HG02973 (cell line): ENCODE results near the gene ULK3.

Experiments used
- ATAC-seq: cut with Tn5 transposase; IDR thresholded peaks from one replicate; pipeline ENCODE4 v1.9.1; 2021; ENCODE audit warnings: moderate library complexity; ENCODE audit not compliant: unreplicated experiment

The ULK3 gene

DNA sequence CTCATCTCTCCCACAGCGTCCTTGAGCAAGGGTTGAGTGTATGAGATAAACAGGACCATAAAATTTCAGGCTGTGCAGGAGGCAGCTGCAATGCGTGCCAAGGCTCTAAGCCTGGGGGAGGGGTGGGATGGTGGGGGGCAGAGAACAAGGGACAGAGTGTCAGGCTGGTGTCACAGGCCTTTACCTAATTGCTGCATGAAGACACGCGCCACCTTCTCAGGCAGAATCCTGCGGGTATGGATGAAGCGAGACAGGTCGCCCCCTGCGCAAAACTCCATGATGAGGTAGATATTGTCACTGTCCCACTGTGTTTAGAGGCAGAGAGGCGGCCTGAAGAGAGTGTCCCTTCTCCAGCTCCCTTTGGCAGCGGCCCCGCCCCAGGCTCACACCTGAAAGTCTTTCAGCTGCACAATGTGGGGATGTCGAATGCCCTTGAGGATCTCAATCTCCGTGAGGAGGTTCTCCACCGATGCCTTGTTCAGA lies 1.0 kb downstream of the ULK3 start:
- no peak for ATAC-seq

DNA sequence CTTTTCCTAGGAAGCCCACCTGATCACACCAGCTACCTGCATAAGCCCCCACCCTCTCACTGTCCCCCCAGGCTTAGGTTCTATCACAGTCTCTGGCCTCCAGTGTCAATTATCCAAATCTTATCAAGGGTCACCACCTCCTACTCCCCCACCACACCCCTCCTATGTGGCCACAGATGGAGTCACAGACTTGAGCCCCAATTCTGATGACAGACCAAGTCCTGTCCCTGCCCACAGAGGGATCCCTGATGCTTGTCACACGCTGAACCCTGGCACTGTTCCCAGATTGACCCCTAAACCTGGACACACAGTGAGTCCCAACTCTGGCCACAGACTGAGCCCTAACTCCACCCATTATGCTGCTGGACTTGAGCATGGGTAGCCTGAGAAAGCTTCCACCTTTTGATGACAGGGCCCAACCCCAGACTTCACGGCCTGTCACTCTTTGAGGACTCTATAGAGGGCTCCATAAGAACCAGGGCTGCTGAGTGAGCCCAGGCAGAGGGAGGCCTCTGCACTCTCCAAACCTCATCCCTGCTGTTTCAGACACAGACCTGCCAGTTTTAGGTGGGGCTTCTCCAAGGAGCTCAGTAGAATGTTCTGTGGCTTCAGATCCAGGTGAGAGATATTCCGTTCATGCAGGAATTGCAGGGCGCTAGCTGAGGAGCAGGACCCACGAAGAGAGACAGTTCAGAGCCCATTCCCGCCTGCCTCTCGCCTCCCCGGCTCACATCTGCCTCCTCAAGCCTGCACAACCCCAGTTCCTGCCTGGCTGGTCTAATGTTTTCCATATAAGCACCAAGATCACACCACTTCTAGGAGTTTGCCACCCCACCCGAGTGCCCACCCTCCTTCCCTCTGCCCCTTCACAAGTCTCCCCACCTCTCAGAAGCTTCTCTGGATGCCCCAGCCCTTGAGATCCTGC lies 1.8 kb downstream of the ULK3 start:
- no peak for ATAC-seq

DNA sequence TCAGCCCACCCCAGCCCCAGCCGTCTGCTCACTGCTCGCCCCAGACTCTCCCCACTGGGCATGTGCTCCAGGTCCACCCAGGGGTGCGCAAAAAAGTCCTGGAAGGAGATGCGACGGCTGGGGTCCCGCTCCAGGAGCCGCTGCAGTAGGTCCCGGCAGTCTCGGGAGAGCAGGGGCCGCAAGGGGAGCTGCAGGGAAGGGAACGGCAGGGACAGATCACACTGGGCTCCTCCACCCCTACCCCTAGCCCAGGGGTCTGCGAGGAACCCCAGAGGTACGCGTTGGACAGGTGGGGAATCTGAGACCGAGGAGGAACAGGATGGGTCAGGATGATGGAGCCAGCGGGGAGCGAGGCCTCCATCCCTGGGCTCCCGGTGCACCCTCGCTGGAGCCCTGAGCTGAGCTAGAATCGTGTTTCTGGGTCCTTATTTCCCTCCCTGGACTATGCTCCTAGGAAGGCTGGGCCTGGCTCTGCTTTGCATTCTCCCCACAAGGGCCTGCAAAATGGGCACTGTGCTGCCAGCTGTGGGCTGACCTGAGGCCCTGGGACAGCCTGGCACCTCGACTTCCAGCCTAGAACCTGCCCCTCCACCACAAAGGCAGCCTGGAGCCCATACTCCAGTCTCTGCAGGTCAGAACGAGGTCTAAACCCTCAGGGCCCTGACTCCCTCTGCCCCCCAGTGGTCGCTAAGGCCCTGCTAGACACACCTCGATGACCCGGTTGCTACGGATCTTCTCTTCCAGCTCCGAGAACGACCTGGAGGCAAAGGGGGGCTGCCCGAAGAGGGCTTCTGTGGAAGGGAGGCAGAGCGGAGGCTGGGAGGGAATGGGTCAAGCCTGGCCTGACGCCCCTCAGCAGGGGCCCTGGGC lies 3.2 kb downstream of the ULK3 start:
- ATAC-seq, result no peak

DNA sequence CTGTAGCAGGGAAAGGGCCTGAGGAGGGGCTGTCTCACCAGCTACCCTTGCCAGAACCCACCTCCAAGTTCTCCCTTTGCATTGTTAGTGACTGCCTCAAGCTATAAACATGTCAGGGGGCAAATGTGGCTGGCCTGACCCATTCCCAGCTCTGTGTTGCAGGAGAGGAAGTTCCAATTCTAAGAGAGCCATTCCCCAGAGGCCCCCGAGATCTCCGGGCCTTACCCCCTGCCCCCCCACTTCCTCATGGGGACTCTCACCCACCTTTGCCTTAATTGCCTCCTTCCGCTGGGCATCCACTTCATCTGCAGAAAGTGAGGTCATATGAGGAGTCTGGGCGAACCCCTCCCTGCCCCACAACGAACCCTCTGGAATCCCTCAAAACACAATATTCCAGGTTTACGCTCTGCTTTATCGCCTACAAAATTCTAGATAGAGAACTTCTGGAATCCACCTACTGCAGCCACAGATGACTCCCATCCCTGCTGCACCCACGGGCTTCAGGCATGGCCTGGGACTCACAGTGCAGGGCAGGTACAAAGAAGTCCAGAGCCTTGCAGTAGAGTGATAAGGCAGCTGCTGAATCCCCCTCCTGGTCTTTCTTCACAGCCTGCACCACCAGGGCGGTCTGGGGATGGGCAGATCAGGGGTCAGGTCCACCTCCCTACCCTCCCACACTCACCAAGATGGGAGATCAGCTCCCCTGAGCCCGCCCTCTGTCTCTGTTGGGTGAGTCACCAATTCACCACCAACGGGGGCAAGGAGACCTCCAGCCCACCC lies 4.0 kb downstream of the ULK3 start:
- ATAC-seq, result no peak

DNA sequence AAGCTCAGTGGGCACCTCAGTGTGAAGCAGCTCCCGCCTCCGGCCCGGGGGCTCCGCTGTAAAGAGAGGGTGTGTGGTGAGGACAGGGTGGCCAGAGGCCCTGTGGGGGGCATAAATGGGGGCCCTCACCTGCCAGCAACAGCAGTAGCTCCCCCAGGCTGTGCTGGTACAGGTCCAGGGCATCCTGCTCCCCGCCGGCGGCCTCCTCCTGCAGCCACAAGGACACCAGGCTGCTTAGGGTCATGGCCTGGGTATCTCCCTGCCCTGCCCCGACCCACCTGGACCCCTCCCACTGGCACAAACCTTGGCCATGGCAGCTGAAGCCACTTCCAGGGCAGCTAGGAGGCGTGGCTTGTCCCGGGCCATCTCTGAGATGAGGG lies 4.8 kb downstream of the ULK3 start:
- ATAC-seq, result no peak

DNA sequence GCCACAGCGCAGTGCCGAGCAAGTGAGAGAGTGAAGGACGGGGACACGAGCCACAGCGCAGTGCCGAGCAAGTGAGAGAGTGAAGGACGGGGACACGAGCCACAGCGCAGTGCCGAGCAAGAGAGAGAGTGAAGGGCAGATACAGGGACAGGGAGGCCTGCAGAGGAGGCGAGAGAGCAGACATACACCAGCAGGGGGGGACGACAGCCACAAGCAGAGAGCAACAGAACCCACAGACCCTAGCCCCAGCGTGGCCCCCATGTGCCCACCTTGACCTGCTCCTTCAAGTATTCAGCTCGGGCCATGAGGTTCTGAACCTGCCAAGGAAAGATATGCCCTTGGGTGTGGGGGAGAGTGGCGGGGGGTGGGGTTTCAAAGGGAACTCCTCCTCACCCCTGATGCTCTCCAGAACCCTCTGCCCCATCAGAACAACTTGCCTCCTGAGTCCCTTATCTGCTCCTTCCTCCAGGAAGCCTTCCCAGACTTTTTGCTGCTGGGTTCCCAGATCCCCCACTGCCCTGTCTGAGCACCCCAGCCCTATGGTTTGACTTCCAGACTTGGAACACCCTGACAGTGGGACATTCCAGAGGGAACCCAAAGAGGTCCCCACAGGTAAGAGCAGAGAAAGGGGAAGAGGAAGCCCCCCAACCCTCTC lies 5.3 kb downstream of the ULK3 start:
- ATAC-seq, result no peak

DNA sequence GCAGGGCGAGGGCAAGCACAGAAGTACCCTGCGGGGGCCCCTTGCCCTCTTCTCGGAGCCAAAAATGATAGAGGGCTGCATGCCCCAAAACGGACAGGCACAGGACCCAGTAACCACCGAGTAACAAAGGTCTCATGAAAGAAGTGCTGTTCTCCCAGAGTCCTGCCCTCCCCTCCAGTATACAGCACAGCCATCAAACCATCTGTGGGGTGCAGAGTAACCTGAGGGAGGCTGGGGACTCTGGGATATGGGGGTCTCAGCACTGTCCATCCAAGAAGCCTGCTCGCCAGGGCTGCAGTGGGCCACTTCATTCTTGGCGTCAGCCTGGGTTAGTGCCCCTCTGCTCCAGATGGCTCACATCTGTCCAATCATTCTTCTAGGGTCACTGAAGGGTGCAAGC lies 6.1 kb downstream of the ULK3 start:
- no peak for ATAC-seq

DNA sequence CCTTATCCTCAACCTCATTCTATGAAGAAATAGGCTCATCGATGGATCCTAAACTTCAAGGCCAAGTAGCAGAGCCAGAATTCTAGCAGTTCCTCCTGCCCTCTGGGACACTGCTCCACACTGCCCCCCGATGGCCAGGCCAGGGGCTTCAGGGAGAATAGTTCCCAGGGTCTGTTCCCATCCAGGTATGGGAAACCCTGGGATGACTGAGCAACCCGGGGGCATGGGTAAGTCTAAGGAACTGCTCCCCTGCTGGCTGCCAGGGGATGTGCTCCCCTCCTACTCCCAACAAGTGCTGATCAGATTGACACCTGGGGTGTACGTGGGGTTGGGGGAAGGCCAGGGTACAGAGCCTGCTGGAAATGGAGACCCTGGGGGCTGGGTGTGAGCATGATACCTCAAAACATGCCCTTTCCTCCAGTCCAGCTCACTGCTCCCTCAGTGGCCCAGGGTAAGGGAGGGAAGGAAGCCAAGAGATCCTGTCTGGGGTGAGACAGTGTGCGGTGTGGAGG lies 7.6 kb downstream of the ULK3 start:
- no peak for ATAC-seq

DNA sequence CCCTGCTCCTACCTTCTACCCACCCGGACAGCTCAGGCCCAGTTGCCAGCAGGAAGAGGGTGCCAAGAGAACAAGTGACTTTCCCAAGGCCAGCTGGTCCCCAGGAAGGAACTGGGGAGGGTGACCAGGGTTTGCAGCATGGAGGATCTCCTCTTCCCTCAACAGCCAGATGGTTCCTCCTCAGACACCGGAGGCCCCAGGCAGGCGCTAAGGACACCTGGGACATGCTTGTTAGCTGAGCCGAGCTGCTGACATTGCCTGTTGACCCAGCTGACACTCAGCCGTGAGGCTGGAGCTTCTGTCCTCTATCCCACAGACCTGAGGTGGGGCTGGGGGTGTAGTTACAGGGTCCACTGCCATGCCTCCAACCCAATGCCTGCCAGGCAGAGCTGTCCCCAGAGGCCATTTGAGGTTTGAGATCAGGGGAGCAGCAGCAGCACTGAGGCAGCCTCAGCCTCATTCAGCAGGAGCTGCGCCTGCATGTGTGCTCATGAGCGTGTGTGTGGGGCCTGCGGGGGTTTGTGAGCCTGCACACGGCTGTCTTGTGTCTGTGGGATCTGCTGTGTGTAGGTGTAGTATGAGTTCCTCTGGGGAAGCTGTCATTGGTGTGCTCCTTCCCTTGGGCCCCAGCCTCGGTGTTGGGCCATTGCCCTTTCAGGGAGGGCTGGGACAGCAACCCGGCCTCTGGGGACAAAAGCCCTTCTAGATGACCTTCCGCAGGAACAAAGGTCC lies 9.4 kb downstream of the ULK3 start:
- ATAC-seq, result no peak

DNA sequence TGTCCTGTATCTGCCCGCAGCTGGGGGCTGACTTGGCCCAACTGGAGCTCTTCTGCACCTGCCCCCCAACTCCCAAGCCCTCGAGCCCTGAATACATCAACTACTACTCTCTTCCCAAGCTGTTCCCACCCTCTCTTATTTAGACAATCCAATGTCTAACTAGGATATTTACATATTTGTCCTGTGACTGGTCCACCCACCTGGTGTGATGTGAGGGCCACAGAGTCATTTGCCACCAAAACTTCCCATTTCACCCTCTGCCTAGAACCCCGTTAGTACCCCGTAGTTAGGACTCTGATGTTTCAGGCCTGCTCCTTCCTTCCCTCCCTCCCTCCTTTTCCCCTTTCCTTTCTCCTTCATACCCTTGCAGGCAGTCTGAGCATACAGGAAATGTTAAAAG lies 10.1 kb downstream of the ULK3 start:
- ATAC-seq, result no peak

DNA sequence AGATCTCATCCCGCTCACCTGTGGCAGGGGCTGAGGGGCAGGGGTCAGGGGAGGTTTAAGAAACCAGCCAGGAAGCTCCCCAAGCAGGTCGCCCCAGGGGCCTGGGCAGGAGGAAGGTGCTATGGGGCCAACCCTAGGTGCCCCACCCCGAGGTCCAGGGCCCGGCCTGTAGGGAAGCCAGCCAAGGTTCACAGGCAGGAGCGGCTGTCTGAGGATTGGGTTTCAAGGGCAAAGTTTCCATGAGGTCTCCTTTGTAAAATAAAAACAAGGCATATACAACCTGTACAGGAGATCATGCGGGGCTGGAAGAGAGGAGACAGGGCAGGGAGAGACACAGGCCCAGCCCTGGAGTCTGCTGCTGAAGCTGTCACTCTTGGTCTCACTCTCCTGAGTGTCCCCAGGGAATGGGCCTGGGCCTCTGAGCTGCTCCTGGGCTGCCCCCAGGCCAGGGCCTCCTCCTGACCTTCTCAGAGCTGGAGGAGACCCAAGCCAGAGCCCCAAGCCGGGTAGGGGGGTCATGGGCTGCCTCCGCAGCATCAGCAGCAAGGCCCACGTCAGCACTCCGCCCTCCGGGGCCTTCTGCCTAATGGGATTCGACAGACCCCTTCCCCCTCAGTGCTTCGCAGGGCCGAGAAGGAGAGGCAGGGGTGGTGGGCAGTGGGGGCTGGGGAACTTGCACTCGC lies 11.0 kb downstream of the ULK3 start:
- no peak for ATAC-seq

DNA sequence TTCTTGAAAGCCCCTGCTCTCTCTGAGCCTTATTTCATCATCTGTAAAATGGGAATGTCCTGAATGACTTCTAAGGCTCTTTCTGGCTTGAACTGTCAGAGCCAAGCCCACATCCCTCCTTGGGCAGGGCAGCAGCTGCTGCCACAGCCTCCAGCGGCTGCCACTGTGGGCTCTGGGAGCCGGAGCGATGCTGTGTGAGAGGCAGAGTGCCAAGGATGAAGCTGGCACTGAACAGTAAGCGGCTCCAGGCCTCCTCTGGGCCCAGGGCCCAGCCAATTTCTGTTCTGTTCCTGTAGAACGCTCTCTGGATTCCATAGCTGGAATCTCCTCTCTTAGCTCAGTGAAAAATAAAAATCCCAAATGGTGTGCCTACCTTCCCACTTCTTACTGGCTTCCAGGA lies 12.1 kb downstream of the ULK3 start:
- ATAC-seq, result no peak

DNA sequence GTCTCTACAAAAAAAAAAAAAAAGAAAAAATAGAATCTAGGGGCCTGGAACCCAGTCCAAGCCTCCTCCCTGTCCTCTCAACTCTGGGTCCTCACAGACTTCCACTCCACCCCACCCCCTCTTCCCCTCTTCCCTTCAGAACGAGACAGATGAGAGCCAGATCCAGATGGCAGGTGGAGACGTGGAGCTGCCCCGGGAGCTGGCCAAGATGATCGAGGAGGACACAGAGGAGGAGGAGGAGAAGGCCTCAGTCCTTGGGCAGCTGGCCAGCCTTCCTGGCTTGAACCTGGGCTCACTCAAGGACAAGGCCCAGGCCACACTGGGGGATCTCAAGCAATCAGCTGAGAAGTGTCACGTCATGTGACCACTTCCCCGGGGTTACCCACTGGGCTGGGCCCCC lies 13.0 kb downstream of the ULK3 start:
- ATAC-seq, result no peak

DNA sequence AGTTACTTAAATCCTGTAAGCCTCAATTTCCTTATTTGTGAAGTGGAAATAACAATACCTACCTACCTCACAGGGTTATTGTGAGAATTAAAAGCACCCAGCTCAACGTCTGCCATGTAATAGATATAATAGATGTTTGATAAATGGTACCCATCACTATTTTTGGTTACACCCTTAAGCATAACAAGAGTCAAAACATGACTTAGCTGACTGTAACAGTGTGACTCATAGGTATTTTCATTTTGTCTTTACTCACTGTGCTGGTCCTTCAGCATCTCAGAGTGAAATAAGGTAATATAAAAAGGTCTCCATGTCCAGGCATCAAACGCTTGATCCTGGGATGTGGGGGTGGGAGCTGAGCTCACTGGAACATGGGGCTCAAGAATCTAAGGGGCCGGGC lies 13.5 kb downstream of the ULK3 start:
- no peak for ATAC-seq

DNA sequence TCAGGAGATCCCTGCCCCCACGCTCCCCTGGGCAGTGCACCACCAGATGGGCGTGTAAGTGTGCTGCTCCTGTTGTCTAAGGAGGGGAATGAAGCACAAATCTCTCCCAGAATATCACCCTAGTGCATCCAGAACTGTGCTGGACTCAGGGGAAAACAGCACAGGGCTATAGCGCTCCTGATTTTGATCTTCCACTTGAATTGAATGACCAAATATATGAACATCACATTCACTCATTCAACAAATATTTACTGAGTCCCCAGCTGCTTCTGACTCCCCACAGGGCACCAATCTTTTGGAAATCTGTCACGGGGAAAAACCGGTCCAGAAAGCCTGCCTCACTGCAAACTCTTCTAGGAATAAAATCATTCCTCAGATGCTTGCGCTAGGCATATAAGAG lies 14.1 kb downstream of the ULK3 start:
- ATAC-seq, result no peak

DNA sequence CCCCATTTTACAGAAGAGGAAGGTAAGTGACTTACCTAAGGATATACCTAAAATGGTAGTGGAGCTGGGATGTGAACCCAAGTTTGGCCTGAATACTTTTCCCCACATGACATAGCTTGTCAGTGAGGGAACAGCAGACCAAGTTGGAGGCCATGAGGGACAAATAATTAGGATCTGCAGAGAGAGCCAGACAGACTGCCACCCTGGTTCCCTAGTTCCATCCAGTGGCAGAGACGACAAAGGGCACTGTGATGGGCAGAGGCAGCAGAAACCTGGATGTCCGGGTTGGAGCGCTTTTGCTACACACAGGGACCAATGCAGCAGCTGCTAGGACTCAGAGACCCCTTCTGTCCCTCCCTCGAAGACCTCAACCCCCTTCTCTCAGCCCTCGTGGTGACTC lies 15.3 kb downstream of the ULK3 start:
- ATAC-seq, result no peak

DNA sequence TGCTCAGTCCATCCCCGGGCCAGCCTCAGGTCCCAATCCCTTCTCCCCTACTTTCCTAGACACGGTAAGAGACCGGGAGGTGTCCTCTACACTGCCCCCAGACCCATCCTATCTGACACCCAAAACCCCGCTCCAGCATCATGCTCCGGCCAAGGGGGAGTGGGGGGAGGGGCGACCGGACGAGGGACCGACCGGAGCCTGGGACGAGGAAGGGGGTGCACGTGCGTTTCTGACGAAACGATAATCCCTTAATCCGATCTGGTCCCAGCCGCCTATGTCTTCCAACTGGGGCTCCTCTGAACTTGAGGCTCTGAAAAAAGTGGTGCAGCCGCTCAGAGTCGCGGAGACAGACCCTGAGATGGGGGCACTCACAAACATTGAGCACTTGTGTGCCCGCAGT lies 16.0 kb downstream of the ULK3 start:
- no peak for ATAC-seq

DNA sequence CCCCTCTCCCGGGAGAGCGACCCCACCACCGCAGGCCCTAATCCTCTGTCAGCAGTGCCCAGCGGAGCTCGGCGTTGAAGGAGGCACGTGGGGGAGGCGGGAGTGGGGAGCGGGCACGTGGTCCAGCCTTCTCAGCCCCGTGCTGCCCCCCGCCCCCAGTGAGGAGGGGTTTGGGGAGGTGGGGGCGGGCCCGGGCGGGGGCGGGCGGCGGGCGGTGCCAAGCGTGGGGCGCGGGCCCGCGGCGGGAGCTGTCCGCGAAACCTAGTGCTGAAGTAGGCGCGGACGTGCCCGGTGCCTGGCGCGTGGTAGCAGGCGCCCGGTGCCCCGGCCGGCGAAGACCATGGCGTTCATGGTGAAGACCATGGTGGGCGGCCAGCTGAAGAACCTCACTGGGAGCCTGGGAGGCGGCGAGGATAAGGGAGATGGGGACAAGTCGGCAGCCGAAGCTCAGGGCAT lies 16.6 kb downstream of the ULK3 start, which contains the start of gene CPLX3:
TSS of gene CPLX3 (plus strand) at position 264 of the 456 bp plus-strand sequence. CDS start at position 341, 77 bp downstream.
- ATAC-seq, result no peak

DNA sequence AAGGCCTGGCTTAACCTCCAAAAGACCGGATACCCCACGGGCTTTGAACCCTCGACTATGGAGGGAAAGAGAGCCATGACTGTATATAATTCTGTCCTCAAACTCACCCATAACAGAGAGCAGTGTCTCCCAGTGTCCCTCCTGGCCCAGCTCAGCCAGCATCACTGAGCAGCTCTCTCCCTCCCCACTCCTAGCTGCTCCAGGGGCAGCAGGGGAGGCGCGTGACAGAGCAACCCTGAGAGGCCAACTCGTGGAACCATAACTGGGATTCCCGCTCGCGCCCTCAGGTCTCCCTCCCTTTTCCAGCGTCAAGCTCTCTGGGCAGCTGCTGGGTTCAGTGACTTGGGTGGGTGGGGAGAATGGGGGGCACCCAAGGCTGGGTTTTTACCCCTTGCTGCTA lies 17.1 kb downstream of the ULK3 start:
- ATAC-seq, result no peak
